LNCaP clone FGC (cell line): ENCODE results near the gene ABHD17A.
A peak's percentile ranks its signal among the peaks of the same experiment; 100 is the strongest.

Experiments
- DNase-seq: peaks from one replicate; pipeline ENCODE4 v3.0.0-alpha.2; 2011; ENCODE audit warnings: low read depth
- H3K4me3 ChIP-seq: 2 replicates; pipeline ENCODE4 v1.5.1; 2011; ENCODE audit warnings: mild to moderate bottlenecking, low read depth, low read length, control low read depth
- TF ChIP-seq, protein P1 (sequence below): IDR thresholded peaks from 2 replicates; pipeline ENCODE4 v1.5.1; 2012; ENCODE audit warnings: mild to moderate bottlenecking; ENCODE audit not compliant: control insufficient read depth, insufficient read depth; ENCODE audit errors: extremely low read depth

ABHD17A gene

DNA sequence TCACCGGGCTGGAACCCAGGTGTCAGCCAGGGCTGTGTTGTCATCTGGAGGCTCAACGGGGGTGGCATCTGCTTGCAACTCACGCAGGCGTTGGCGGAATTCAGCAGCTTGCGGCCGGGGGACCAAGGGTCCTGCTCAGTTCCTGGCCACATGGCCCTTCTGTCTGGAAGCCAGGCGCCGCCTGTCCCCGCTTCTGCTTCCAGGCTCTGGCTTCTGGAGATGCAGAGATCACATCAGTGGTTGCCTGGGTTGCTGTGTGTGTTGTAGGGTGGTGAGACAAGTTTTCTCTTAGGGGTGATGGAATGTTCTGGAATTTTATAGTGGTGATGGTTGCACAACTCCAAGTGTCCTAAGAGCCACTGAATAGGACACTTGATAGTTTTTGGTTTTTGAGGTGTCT lies 24.9 kb upstream of the ABHD17A start:
- TF ChIP-seq, protein P1, sequence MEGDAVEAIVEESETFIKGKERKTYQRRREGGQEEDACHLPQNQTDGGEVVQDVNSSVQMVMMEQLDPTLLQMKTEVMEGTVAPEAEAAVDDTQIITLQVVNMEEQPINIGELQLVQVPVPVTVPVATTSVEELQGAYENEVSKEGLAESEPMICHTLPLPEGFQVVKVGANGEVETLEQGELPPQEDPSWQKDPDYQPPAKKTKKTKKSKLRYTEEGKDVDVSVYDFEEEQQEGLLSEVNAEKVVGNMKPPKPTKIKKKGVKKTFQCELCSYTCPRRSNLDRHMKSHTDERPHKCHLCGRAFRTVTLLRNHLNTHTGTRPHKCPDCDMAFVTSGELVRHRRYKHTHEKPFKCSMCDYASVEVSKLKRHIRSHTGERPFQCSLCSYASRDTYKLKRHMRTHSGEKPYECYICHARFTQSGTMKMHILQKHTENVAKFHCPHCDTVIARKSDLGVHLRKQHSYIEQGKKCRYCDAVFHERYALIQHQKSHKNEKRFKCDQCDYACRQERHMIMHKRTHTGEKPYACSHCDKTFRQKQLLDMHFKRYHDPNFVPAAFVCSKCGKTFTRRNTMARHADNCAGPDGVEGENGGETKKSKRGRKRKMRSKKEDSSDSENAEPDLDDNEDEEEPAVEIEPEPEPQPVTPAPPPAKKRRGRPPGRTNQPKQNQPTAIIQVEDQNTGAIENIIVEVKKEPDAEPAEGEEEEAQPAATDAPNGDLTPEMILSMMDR, result no peak
- H3K4me3 ChIP-seq, result no peak overlapping the region
- DNase-seq, result no peak

DNA sequence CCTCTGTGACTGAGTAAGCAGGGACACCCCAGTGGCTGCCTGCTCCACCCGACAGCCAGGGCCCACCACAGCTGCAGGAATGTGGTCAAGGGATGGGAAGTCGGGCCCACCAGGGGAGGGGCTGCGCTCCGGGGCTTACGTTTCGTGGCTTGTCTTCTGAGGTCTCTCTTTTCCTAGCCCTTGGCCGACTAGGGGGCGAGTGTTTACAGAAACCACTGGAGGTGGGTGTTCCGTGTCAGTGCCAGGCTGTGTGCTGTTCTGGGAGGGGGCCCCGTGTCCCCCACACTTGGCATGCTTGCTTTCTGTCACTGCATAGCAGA lies 24.4 kb upstream of the ABHD17A start:
- H3K4me3 ChIP-seq, result no peak overlapping the region
- TF ChIP-seq, protein P1, result no peak
- DNase-seq, result no peak

DNA sequence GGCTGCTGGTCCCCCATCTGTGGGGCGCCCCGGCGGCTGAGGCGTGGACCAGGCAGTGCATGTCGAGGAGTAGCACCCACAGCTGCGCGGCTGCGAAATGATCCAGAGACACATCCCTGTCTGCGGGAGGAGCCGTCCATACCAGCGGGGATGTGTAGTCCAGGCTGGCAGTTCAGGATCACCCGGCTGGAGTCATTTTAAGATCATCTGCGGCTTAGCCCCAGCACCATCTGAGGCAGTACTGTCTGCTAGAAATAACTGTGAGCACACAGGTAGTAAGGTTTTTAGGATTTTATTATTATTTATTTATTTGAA lies 23.0 kb upstream of the ABHD17A start:
- TF ChIP-seq, protein P1, result no peak
- H3K4me3 ChIP-seq, result peak overlapping the region; percentile 50
- no peak for DNase-seq

DNA sequence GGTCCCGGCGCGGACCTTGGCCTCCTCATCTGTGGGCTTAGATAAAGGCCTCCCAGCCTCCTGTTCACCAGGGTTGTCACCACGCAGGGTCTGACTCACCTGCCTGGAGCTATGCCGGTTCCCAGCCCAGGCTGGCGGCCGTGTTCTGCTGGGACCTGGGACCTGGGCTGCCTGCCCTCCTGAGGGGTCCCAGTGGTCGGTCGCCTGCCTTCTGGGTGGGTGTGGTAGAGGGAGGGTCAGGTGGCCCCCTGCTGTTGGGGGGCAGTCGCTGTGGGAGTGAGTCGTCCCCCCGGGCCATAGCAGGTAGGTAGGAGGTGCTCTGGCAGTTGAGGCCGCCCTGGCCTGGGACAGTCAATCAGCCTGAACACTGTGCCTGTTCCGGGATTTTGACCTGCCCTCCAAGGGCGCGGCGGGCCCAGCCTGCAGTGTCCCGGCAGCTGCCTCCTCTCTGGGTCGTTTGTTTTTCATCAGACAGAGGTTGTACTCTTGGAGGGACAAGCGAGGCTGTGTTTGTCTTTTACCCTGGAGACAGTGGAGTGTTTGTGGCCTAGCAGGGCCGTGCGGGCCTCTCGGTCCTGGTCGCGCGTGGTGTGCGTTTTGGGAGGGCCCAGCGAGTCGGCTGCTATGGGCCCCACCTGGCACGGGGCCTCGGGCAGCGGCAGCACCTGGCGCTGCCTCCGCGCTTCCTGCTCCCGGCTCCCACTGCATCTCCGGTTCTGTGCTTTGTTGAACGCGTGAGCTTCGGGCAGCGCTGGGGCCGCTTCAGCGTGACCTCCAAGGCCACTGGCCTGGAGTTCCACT lies 22.5 kb upstream of the ABHD17A start:
- TF ChIP-seq, protein P1, result no peak
- H3K4me3 ChIP-seq, result peak overlapping the region; percentile 50
- DNase-seq, result peak; percentile 17

DNA sequence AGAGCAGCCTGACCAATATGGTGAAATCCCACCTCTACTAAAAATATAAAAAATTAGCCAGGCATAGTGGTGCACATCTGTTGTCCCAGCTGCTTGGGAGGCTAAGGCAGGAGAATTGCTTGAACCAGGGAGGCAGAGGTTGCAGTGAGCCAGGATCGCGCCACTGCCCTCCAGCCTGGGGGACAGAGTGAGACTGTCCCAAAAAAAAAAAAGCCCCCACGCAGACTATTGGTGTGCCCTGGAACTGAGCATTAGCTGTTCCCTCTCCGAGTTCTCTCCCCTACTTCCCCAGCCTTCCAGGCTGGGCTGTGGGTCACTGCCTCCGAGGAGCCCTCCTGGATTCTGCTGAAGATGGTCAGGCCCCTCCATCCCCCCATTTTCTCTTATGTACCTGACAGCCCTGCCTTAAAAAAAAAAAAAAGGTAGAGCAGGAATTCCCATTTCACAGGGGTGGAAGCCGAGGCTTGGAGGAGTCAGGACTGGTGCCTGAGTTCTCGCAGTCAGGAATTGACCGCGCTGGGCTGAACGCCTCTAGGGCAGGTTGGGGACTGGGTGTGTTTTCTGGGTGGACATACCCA lies 21.8 kb upstream of the ABHD17A start:
- peak overlapping the region; percentile 50 for H3K4me3 ChIP-seq
- no peak for DNase-seq
- TF ChIP-seq, protein P1, result no peak

DNA sequence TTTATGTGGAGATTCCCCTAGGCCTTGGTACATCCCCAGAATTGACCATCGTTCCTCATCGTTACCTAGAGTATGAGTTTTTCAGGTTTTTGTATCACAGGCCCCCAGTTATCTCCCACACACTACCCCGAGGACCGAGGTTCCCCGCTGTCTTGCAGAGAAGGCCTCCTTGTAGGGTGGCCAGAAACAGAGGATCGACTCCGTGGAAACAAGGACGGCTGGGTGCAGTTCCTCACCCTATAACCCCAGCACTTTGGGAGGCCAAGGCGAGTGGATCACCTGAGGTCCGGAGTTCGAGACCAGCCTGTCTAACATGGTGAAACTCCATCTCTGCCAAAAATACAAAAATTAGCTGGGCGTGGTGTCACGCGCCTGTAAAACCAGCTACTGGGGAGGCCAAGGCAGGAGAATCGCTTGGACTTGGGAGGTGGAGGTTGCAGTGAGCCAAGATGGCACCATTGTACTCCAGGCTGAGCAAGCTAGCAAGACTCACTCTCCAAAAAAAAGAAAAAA lies 20.6 kb upstream of the ABHD17A start:
- DNase-seq, result no peak
- TF ChIP-seq, protein P1, result no peak
- peak overlapping the region; percentile 63 for H3K4me3 ChIP-seq
